ENCODE measurements around the gene MCCC1. TPM values are rescaled to one million over a fixed set of nuclear protein-coding genes. Genes with fewer than 3 reads are reported as not detected.
A peak's percentile ranks its signal among the peaks of the same experiment; 100 is the strongest.
"Not testable (repeated sequence)": the region's sequence is repeated elsewhere in the genome, so short reads cannot be mapped to it uniquely, and the experiment has no call there.

The MCCC1 gene
- total RNA-seq, 1 donor from 2014 or later = 47.7 TPM

DNA sequence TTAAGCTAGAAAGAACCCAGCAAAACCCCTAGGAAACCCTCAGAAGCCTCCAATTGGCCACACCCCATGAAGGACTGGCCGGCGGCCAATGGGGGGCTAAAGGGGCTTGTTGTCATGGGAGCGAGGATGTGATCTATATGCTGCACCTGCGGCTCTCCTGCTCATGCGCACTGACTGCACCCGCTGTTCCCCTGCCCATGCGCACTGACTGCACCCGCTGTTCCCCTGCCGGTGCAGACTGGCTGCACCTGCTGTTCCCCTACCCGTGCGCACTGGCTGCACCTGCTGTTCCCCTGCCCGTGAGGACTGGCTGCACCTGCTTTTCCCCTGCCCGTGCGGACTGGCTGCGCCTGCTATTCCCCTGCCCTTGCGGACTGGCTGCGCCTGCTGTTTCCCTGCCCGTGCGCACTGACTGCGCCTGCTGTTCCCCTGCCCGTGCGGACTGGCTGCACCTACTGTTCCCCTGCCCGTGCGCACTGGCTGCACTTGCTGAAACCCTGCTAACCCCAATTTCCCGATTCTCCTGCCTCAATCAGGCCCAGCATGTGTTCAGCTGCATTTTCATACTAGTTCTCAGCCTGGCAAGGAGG is 16.8 kb upstream of the MCCC1 start:
- intact Hi-C loops (cut with micrococcal nuclease) = no loop called here
- TF ChIP-seq, protein P1, sequence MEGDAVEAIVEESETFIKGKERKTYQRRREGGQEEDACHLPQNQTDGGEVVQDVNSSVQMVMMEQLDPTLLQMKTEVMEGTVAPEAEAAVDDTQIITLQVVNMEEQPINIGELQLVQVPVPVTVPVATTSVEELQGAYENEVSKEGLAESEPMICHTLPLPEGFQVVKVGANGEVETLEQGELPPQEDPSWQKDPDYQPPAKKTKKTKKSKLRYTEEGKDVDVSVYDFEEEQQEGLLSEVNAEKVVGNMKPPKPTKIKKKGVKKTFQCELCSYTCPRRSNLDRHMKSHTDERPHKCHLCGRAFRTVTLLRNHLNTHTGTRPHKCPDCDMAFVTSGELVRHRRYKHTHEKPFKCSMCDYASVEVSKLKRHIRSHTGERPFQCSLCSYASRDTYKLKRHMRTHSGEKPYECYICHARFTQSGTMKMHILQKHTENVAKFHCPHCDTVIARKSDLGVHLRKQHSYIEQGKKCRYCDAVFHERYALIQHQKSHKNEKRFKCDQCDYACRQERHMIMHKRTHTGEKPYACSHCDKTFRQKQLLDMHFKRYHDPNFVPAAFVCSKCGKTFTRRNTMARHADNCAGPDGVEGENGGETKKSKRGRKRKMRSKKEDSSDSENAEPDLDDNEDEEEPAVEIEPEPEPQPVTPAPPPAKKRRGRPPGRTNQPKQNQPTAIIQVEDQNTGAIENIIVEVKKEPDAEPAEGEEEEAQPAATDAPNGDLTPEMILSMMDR (IDR thresholded peaks at IDR 0.05; ENCODE audit: borderline replicate concordance) = no peak
- DNase-seq = no peak
- Histone ChIP-seq H3K4me1 (peaks cover 4% of the 10 kb centered on the region), H3K9me3 (replicated peaks) (no peaks in the 10 kb centered on the region), H3K36me3 (no peaks in the 10 kb centered on the region), H3K27ac (replicated peaks) (no peak overlapping the region), H3K27me3 (ENCODE audit: low read depth) (peaks cover 75% of the 10 kb centered on the region), H3K4me3 (peak overlapping the region; percentile 50)

DNA sequence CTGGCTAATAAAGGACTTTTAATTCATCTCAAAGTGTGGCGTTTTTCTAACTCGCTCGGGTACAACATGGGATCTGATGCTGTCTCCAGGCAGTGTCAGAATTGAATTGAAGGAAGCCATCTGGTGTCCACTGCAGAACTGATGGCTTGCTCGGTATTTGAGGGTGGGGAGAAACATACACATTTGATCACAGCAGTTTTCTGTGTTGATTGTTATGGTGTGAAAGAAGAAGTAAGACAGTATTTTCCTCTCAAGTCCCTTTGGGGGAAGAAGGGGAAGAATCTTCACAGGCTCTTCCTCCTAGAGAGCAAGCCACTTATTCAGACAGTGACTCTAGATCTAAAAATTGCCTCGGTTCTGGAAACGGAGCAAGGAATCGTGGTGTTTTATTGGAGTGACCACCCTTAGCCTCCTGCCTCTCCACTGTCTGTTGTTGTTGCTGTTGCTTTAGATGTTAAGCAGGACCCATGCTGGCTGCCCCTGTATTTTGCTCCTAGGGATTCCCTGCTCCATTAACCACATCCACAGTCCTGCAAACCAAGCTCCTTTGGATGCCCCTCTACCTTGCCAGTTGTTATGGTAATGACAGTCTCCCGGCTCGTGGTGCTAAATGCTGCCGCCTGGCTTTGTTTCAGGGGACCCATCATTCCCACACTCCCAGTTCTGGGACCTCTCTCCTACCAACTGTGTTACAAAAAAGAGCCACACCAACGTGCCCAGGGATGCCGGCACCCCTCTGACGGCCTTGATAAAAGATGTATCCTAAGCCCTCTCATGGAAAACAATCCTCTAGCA is 15.3 kb upstream of the MCCC1 start:
- Histone ChIP-seq H3K4me3 (no peak overlapping the region), H3K36me3 (no peaks in the 10 kb centered on the region), H3K4me1 (peaks cover 4% of the 10 kb centered on the region), H3K9me3 (replicated peaks) (peaks cover 5% of the 10 kb centered on the region), H3K27me3 (ENCODE audit: low read depth) (peaks cover 73% of the 10 kb centered on the region), H3K27ac (replicated peaks) (no peak overlapping the region)
- intact Hi-C loops (cut with micrococcal nuclease) = no loop called here
- TF ChIP-seq, protein P1 (IDR thresholded peaks at IDR 0.05; ENCODE audit: borderline replicate concordance) = no peak
- DNase-seq = no peak

DNA sequence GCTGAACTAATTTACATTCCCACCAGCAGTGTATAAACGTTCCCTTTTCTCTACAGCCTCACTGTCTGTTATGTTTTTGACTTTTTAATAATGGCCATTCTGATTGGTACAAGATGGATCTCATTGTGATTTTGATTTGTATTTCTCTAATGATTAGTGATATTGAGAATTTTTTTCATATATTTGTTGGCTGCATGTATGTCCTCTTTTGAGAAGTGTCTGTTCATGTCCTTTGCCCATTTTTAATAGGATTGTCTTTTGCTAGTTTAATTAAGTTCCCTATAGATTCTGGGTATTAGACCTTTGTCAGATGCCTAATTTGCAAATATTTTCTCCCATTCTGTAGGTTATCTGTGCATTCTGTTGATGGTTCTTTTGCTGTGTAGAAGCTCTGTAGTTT is 10.6 kb upstream of the MCCC1 start:
- H3K9me3 ChIP-seq (replicated peaks); H3K4me1 ChIP-seq; H3K4me3 ChIP-seq; H3K36me3 ChIP-seq; H3K27ac ChIP-seq (replicated peaks); DNase-seq; intact Hi-C loops (cut with micrococcal nuclease): not testable (repeated sequence)
- peaks cover 30% of the 10 kb centered on the region for H3K27me3 ChIP-seq (ENCODE audit: low read depth)

DNA sequence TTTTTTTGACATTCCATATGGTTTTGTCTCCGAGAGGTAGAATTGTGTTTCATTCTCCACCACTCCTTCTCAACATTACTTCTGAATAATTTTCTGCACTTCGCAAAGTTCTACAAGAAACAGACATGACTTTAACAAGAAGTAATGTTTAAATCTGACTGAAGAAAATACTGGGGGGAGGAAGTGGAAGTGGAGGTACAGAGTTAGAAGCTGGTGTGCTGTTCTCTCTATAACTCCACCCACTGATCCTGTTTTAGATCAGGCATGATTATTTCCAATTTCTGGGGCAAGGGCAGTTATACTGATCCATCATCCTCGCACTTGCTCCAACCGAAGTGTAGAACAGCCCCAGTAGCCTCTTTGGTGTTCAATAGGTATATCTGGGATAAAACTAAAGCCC is 9.2 kb upstream of the MCCC1 start:
- DNase-seq = no peak
- H3K4me3 ChIP-seq = no peak overlapping the region
- TF ChIP-seq, protein P1 (IDR thresholded peaks at IDR 0.05; ENCODE audit: borderline replicate concordance) = no peak

DNA sequence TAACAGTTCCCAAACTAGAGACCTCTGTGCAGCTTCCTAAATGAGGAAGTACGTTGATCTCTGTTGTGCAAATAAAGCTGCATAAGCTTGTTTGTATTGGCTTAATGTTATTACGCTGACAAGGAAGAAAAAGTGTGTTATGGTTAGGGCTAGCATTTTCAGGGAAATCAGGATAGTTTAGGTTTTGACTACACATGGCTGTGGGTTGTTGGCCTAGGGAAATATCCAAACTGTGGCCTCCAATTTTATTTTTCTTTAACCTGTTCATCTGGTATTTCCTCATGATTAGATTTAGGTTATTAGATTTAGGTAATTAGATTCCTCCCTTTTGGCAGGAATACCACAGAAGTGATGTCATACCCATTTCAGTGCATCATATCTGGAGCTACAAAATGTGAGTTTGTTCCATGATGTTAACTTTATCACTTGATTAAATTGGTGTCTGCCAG is 8.7 kb upstream of the MCCC1 start:
- TF ChIP-seq, protein P1 (IDR thresholded peaks at IDR 0.05; ENCODE audit: borderline replicate concordance) = no peak
- H3K27me3 ChIP-seq (ENCODE audit: low read depth) = peaks cover 15% of the 10 kb centered on the region
- no peaks in the 10 kb centered on the region for H3K36me3 ChIP-seq
- H3K9me3 ChIP-seq (replicated peaks) = peaks cover 5% of the 10 kb centered on the region
- H3K27ac ChIP-seq (replicated peaks) = no peak overlapping the region
- intact Hi-C loops (cut with micrococcal nuclease) = no loop called here
- no peak for DNase-seq
- no peak overlapping the region for H3K4me3 ChIP-seq
- H3K4me1 ChIP-seq = no peaks in the 10 kb centered on the region

More for the DNA sequence above, 9.2 kb upstream of the MCCC1 start:
- Histone ChIP-seq H3K9me3 (replicated peaks) (peaks cover 5% of the 10 kb centered on the region), H3K27ac (replicated peaks) (no peak overlapping the region), H3K36me3 (no peaks in the 10 kb centered on the region), H3K4me1 (no peaks in the 10 kb centered on the region), H3K27me3 (ENCODE audit: low read depth) (peaks cover 16% of the 10 kb centered on the region)
- intact Hi-C loops (cut with micrococcal nuclease) = no loop called here

DNA sequence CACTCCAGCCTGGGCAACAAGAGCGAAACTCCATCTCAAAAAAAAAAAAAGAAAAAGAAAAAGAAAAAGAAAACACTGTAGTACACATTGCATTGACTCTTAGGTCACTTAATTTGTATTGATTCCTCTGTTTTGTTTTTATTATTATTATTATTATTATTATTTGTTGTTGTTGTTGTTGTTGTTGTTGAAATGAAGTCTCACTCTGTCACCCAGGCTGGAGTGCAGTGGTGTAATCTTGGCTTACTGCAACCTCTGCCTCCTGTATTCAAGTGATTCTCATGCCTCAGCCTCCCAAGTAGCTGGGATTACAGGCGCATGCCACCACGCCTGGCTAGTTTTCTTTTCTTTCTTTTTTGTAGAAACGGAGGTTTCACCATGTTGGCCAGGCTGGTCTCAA is 8.1 kb upstream of the MCCC1 start:
- intact Hi-C loops (cut with micrococcal nuclease); H3K4me1 ChIP-seq; H3K27ac ChIP-seq (replicated peaks); DNase-seq; H3K36me3 ChIP-seq; H3K4me3 ChIP-seq; H3K9me3 ChIP-seq (replicated peaks); H3K27me3 ChIP-seq (ENCODE audit: low read depth): not testable (repeated sequence)
